ENCODE measurements around the gene TMPRSS7.

- TF ChIP-seq CTCF (IDR thresholded peaks at IDR 0.05) (no peak), POLR2A (IDR thresholded peaks at IDR 0.05) (no peak), POLR2AphosphoS5 (IDR thresholded peaks at IDR 0.05) (no peak)
These were observed 23.1 kb upstream of the TMPRSS7 start for GRCh38 chr3:112011376-112011940.
